HEK293T (cell line): ENCODE results near the gene MARCHF9.

Source experiments
- BHLHE40 ChIP-seq: fragments of 450-650 bp; IDR thresholded peaks from 2 replicates; pipeline ENCODE4 v1.6.1; 2016; ENCODE audit warnings: mild to moderate bottlenecking, moderate library complexity, borderline replicate concordance
- FOXA1 ChIP-seq: fragments of 450-650 bp; IDR thresholded peaks from 2 replicates; pipeline ENCODE4 v1.6.1; 2016; ENCODE audit warnings: mild to moderate bottlenecking
- FOXK2 ChIP-seq: fragments of 450-650 bp; IDR thresholded peaks from 2 replicates; pipeline ENCODE4 v1.6.1; 2016; ENCODE audit warnings: mild to moderate bottlenecking
- FOXM1 ChIP-seq: fragments of 450-650 bp; IDR thresholded peaks from 2 replicates; pipeline ENCODE4 v1.6.1; 2017; ENCODE audit warnings: mild to moderate bottlenecking, borderline replicate concordance
- HDGF ChIP-seq: fragments of 450-650 bp; IDR thresholded peaks from 2 replicates; pipeline ENCODE4 v1.6.1; 2017; ENCODE audit warnings: antibody characterized with exemption, borderline replicate concordance
- L3MBTL2 ChIP-seq: fragments of 450-650 bp; conservative IDR thresholded peaks from 2 replicates; pipeline ENCODE4 v1.6.1; 2016; ENCODE audit warnings: mild to moderate bottlenecking
- LEF1 ChIP-seq: fragments of 450-650 bp; IDR thresholded peaks from 2 replicates; pipeline ENCODE4 v1.6.1; 2017; ENCODE audit warnings: mild to moderate bottlenecking, borderline replicate concordance
- NFRKB ChIP-seq: fragments of 450-650 bp; IDR thresholded peaks from 2 replicates; pipeline ENCODE4 v1.6.1; 2016; ENCODE audit warnings: mild to moderate bottlenecking, moderate library complexity
- PKNOX1 ChIP-seq: fragments of 450-650 bp; IDR thresholded peaks from 2 replicates; pipeline ENCODE4 v1.6.1; 2016
- SP1 ChIP-seq: fragments of 450-650 bp; IDR thresholded peaks from 2 replicates; pipeline ENCODE4 v1.6.1; 2017
- SUZ12 ChIP-seq: fragments of 450-650 bp; IDR thresholded peaks from 2 replicates; pipeline ENCODE4 v1.6.1; 2016; ENCODE audit warnings: mild to moderate bottlenecking
- TARDBP ChIP-seq: fragments of 450-650 bp; IDR thresholded peaks from 2 replicates; pipeline ENCODE4 v1.6.1; 2016

GRCh38 chr12:57782608-57783465 is 27.9 kb downstream of the MARCHF9 start, which contains the start of gene TSFM:
- TF ChIP-seq SP1: no peak
- TF ChIP-seq HDGF: no peak
- peak; percentile 34 for TF ChIP-seq L3MBTL2
- no peak for TF ChIP-seq TARDBP
- no peak for TF ChIP-seq FOXA1
- no peak for TF ChIP-seq SUZ12
- TF ChIP-seq FOXM1: no peak
- peak; percentile 58; the same call in 1 of the 2 replicates for TF ChIP-seq FOXK2
- TF ChIP-seq BHLHE40: no peak
- TF ChIP-seq PKNOX1: no peak
- no peak for TF ChIP-seq NFRKB
- no peak for TF ChIP-seq LEF1
